Upper lobe of left lung (tissue), 4 donors: Measurements from ENCODE around the gene ATP5PO.

ENCODE experiments used
- CTCF ChIP-seq, 6 experiments: fragments of 450-650 bp in 4 of 6; fragments of 200-600 bp in 2 of 6; sonication (generic) in 2 of 6; IDR thresholded peaks; one replicate each; pipeline ENCODE4 v1.5.1; 2016 to 2019; ENCODE audit warnings: antibody characterized with exemption in 6 of 6
- EP300 ChIP-seq, 4 donors: sonication (generic); formaldehyde crosslinking; IDR thresholded peaks; one replicate each; pipeline ENCODE4 v1.5.1; 2017; ENCODE audit warnings: antibody characterized with exemption in 4 of 4, control low read depth in 2 of 4
- POLR2A ChIP-seq, 4 donors: fragments of 450-650 bp; IDR thresholded peaks; one replicate each; pipeline ENCODE4 v1.5.1; 2016 to 2017; ENCODE audit warnings: antibody characterized with exemption in 4 of 4, mild to moderate bottlenecking in 2 of 4
- POLR2AphosphoS5 ChIP-seq, 2 donors: sonication (generic); formaldehyde crosslinking; IDR thresholded peaks; one replicate each; pipeline ENCODE4 v1.5.1; 2017; ENCODE audit warnings: antibody characterized with exemption in 2 of 2

- no peak for TF ChIP-seq CTCF (IDR thresholded peaks at IDR 0.05)
- no peak for TF ChIP-seq EP300 (IDR thresholded peaks at IDR 0.05)
- no peak for TF ChIP-seq POLR2A (IDR thresholded peaks at IDR 0.05)
- TF ChIP-seq POLR2AphosphoS5 (IDR thresholded peaks at IDR 0.05) = no peak
Measured at GRCh38 chr21:33870768-33871167, 44.8 kb downstream of the ATP5PO start.
